ENCODE results near the gene SDK1. TPM values are rescaled to one million over a fixed set of nuclear protein-coding genes. Genes with fewer than 3 reads are reported as not detected.

The SDK1 gene
- total and polyA plus RNA-seq, 2 donors, result 3.2 to 7.8 TPM

DNA sequence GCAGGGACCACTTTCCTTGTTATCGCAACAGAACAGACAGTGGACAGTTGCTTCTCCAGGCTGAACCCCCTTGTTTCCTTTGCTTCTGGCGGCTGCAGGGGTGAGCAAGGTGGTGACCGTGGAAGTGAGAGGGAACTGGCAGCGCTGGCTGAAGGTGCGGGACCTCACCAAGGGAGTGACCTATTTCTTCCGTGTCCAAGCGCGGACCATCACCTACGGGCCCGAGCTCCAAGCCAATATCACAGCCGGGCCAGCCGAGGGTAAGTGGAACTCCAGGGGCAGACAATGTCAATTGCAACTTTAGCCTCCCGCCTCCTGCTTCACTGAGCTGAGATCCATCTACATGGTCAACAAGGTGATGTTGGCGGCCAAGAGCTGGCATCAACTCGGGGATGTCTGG is 919.0 kb downstream of the SDK1 start:
- Histone ChIP-seq H3K36me3 (ENCODE audit: control insufficient read depth in 2 of 2, insufficient read depth in 2 of 2, low read length in 1 of 2) (no peaks in the 10 kb centered on the region), H3K4me3 (ENCODE audit: low read length in 2 of 2) (no peak overlapping the region), H3K9me3 (ENCODE audit: control insufficient read depth in 2 of 2, insufficient read depth in 1 of 2, low read length in 1 of 2) (no peaks in the 10 kb centered on the region), H3K4me1 (ENCODE audit: control insufficient read depth in 2 of 2, insufficient read depth in 2 of 2, low read length in 2 of 2) (no peaks in the 10 kb centered on the region), H3K27ac (ENCODE audit: low read depth in 1 of 2, low read length in 1 of 2) (no peak overlapping the region), H3K27me3 (ENCODE audit: control insufficient read depth in 2 of 2, insufficient read depth in 1 of 2, low read length in 1 of 2) (no peaks in the 10 kb centered on the region)
- DNase-seq (ENCODE audit: low read depth in 6 of 9, low spot score in 9 of 9), result no peak
- 92% methylated on average over 15 of the region's 15 CpGs for WGBS

DNA sequence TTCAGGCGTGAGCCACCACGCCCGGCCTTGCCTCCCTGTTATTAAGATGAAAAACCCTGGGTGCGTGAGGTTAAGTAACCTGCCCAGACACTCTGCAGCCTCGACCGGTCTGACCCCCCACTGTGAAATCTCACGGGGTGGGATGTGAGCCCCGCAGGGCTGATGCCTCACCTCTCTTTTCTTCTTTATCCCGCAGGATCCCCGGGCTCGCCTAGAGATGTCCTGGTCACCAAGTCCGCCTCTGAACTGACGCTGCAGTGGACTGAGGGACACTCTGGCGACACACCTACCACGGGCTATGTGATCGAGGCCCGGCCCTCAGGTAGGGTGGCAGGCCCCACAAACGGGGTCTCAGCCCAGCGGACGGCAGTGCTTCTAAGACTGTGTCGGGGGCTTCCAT is 920.0 kb downstream of the SDK1 start:
- Histone ChIP-seq H3K4me1 (ENCODE audit: control insufficient read depth in 2 of 2, insufficient read depth in 2 of 2, low read length in 2 of 2) (no peaks in the 10 kb centered on the region), H3K27me3 (ENCODE audit: control insufficient read depth in 2 of 2, insufficient read depth in 1 of 2, low read length in 1 of 2) (no peaks in the 10 kb centered on the region), H3K27ac (ENCODE audit: low read depth in 1 of 2, low read length in 1 of 2) (no peak overlapping the region), H3K4me3 (ENCODE audit: low read length in 2 of 2) (no peak overlapping the region), H3K9me3 (ENCODE audit: control insufficient read depth in 2 of 2, insufficient read depth in 1 of 2, low read length in 1 of 2) (no peaks in the 10 kb centered on the region), H3K36me3 (ENCODE audit: control insufficient read depth in 2 of 2, insufficient read depth in 2 of 2, low read length in 1 of 2) (no peaks in the 10 kb centered on the region)
- 95% methylated on average over 21 of the region's 21 CpGs for WGBS
- DNase-seq (ENCODE audit: low read depth in 6 of 9, low spot score in 9 of 9), result no peak

DNA sequence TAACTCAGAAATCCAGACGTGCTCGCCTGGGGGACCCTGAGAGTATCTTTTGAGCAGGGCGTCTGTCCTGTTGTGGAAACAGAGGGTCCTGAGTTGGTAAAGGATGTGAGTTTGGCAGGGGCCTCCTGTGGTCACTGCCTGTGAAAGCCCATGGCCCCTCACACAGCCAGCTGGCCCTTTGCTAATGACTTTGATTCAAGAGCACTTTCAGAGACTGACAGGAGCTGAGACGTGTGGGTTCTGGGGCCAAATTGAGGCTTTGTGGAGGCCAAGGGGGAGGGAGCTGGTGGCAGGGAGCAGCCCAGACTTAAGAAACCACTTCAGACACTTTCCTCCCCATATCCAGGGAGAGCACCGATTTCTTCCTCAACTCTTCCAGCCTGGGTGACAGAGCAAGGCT is 921.6 kb downstream of the SDK1 start:
- H3K27ac ChIP-seq (ENCODE audit: low read depth in 1 of 2, low read length in 1 of 2), result no peak overlapping the region
- DNase-seq (ENCODE audit: low read depth in 6 of 9, low spot score in 9 of 9), result no peak
- H3K27me3 ChIP-seq (ENCODE audit: control insufficient read depth in 2 of 2, insufficient read depth in 1 of 2, low read length in 1 of 2), result no peaks in the 10 kb centered on the region
- H3K9me3 ChIP-seq (ENCODE audit: control insufficient read depth in 2 of 2, insufficient read depth in 1 of 2, low read length in 1 of 2), result no peaks in the 10 kb centered on the region
- no peak overlapping the region for H3K4me3 ChIP-seq (ENCODE audit: low read length in 2 of 2)
- no peaks in the 10 kb centered on the region for H3K4me1 ChIP-seq (ENCODE audit: control insufficient read depth in 2 of 2, insufficient read depth in 2 of 2, low read length in 2 of 2)
- WGBS, result 90% methylated on average over 5 of the region's 5 CpGs
- no peaks in the 10 kb centered on the region for H3K36me3 ChIP-seq (ENCODE audit: control insufficient read depth in 2 of 2, insufficient read depth in 2 of 2, low read length in 1 of 2)

DNA sequence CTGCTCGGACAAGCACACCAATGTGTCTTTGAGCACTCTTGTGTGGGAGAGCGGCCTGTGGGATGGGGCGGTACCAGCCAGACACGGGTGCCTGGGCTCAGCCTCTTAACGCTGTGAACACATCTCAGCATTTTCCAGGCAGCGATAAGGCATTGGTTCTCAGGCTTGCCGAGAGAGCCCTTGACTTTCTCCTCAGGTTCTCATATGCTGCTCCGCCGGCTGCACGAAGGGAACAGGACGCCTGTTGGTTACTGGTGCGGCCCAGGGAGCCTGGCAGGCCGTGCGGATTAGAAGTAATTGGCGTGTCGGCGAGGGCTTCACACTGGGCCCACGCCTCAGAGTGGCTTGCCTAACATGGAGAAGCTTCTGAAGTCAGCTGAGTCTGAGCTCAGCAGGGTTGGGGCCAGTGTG is 924.3 kb downstream of the SDK1 start:
- no peak for DNase-seq (ENCODE audit: low read depth in 6 of 9, low spot score in 9 of 9)

DNA sequence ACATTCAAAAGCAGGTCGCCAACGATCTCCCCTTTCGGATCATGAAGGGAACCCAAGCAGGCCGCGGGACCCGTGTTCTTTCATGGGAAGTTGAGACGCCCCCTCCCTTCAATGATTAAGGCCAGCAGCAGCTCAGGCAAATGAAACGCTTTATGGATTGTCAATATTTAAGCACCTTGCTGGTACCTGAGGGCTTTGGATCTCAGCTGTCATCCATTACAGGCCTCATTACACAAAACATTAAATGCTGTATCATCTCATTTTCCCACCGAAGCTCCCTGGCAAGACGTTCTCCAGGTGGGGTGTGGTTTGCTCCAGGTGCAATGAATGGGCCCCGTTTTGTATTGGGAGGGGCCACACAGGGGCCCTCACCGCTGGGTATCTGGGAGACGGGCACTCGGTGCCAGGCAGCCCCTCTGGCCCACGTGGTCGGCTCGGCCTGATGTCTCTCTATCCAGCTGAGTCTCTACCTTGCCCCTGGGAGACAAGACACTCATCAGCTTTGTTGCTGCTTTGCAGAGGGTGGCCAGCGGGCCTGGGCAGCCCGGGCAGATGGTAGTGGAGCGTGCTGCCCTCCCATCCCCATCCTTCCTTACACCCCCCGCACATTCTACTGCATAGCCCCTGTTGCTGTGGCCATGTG is 925.0 kb downstream of the SDK1 start:
- no peaks in the 10 kb centered on the region for H3K36me3 ChIP-seq (ENCODE audit: control insufficient read depth in 2 of 2, insufficient read depth in 2 of 2, low read length in 1 of 2)
- no peak overlapping the region for H3K27ac ChIP-seq (ENCODE audit: low read depth in 1 of 2, low read length in 1 of 2)
- no peak overlapping the region for H3K4me3 ChIP-seq (ENCODE audit: low read length in 2 of 2)
- no peaks in the 10 kb centered on the region for H3K4me1 ChIP-seq (ENCODE audit: control insufficient read depth in 2 of 2, insufficient read depth in 2 of 2, low read length in 2 of 2)
- DNase-seq (ENCODE audit: low read depth in 6 of 9, low spot score in 9 of 9), result no peak
- no peaks in the 10 kb centered on the region for H3K9me3 ChIP-seq (ENCODE audit: control insufficient read depth in 2 of 2, insufficient read depth in 1 of 2, low read length in 1 of 2)
- H3K27me3 ChIP-seq (ENCODE audit: control insufficient read depth in 2 of 2, insufficient read depth in 1 of 2, low read length in 1 of 2), result no peaks in the 10 kb centered on the region
- 93% methylated on average over 21 of the region's 21 CpGs for WGBS

More for the DNA sequence above, 924.3 kb downstream of the SDK1 start:
- Histone ChIP-seq H3K27me3 (ENCODE audit: control insufficient read depth in 2 of 2, insufficient read depth in 1 of 2, low read length in 1 of 2) (no peaks in the 10 kb centered on the region), H3K4me1 (ENCODE audit: control insufficient read depth in 2 of 2, insufficient read depth in 2 of 2, low read length in 2 of 2) (no peaks in the 10 kb centered on the region), H3K9me3 (ENCODE audit: control insufficient read depth in 2 of 2, insufficient read depth in 1 of 2, low read length in 1 of 2) (no peaks in the 10 kb centered on the region), H3K27ac (ENCODE audit: low read depth in 1 of 2, low read length in 1 of 2) (no peak overlapping the region), H3K36me3 (ENCODE audit: control insufficient read depth in 2 of 2, insufficient read depth in 2 of 2, low read length in 1 of 2) (no peaks in the 10 kb centered on the region), H3K4me3 (ENCODE audit: low read length in 2 of 2) (no peak overlapping the region)
- 98% methylated on average over 18 of the region's 18 CpGs for WGBS

DNA sequence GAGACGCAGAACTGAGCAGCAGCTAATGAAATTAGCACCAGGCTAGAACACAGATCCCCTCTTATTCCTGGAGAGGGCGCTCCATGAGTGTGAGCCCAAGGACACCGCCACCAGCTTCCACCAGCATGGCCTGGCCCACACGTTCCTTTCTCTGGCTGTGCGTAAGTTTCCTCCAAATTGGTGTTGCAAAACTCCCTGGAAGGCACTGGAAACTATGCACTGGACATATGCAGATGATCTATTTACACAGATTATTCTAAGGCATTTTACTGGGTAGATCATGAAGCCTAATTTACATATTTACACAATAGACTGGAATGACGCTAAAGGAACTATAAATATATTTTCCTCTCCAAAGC is 925.5 kb downstream of the SDK1 start:
- no peaks in the 10 kb centered on the region for H3K27me3 ChIP-seq (ENCODE audit: control insufficient read depth in 2 of 2, insufficient read depth in 1 of 2, low read length in 1 of 2)
- H3K4me3 ChIP-seq (ENCODE audit: low read length in 2 of 2), result no peak overlapping the region
- H3K27ac ChIP-seq (ENCODE audit: low read depth in 1 of 2, low read length in 1 of 2), result no peak overlapping the region
- H3K36me3 ChIP-seq (ENCODE audit: control insufficient read depth in 2 of 2, insufficient read depth in 2 of 2, low read length in 1 of 2), result no peaks in the 10 kb centered on the region
- DNase-seq (ENCODE audit: low read depth in 6 of 9, low spot score in 9 of 9), result no peak
- 89% methylated on average over 6 of the region's 6 CpGs for WGBS
- H3K4me1 ChIP-seq (ENCODE audit: control insufficient read depth in 2 of 2, insufficient read depth in 2 of 2, low read length in 2 of 2), result no peaks in the 10 kb centered on the region
- no peaks in the 10 kb centered on the region for H3K9me3 ChIP-seq (ENCODE audit: control insufficient read depth in 2 of 2, insufficient read depth in 1 of 2, low read length in 1 of 2)

DNA sequence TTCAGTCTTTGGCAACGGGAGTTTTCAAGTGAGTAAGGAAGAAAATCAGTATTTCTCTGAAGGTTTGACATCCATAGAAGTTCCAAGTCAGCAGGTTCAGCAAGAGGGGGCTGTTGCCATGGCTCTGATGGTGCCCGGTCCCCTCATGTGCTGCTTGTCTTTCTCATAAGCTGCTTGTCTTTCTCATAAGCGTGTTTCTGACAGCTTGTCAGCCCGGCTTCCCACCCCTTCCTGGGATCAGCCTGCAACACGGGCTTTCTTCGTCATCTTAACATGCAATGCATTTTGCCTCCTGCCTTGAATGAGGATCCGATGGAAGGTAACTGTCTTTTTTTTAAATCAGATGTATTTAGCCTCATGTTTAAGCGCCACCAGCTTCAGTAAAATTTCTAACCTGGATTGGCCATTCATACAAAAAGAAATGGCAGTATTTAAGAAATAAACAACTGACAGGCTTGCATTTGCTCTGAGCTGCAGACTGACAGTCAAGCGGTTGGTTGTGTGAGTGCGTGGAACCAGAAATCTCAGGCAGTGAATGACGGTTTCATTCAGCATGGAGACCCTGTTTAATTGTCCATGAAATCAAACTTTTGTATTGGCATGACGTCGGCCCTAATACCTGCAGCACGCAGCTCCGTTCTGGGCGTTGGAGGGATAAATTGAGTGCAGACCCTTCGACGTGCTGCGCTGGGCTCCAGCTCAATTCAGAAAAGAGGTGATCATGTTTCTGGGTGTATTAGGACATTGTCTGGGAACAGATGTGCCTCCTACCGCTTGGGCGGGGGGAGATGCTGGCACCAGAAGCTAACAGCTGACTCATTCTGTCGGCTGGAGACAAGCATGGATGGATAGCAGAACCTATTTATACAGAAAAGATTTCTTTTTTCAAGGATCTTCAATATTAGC is 926.3 kb downstream of the SDK1 start:
- WGBS, result 93% methylated on average over 22 of the region's 22 CpGs
- Histone ChIP-seq H3K36me3 (ENCODE audit: control insufficient read depth in 2 of 2, insufficient read depth in 2 of 2, low read length in 1 of 2) (no peaks in the 10 kb centered on the region), H3K27me3 (ENCODE audit: control insufficient read depth in 2 of 2, insufficient read depth in 1 of 2, low read length in 1 of 2) (no peaks in the 10 kb centered on the region), H3K4me3 (ENCODE audit: low read length in 2 of 2) (no peak overlapping the region), H3K27ac (ENCODE audit: low read depth in 1 of 2, low read length in 1 of 2) (no peak overlapping the region), H3K4me1 (ENCODE audit: control insufficient read depth in 2 of 2, insufficient read depth in 2 of 2, low read length in 2 of 2) (no peaks in the 10 kb centered on the region), H3K9me3 (ENCODE audit: control insufficient read depth in 2 of 2, insufficient read depth in 1 of 2, low read length in 1 of 2) (no peaks in the 10 kb centered on the region)
- DNase-seq (ENCODE audit: low read depth in 6 of 9, low spot score in 9 of 9), result no peak

DNA sequence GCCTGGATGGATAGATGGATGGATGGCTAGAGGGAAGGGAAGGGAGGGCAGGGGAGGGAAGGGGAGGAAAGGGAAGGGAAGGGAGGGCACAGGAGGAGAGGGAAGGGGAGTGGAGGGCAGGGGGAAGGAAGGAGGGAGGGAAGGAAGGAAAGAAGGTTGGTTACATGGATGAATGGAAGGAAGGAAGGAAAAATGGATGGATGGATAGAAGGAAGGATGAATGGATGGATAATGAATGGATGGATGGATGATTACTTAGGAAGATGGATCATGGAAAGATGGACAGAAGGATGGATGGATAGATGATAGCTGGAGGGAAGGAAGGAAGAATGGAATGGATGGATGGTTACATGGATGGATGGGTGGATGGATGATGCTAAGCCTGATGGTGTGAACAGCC is 929.3 kb downstream of the SDK1 start:
- no peak for DNase-seq (ENCODE audit: low read depth in 6 of 9, low spot score in 9 of 9)
- H3K4me1 ChIP-seq (ENCODE audit: control insufficient read depth in 2 of 2, insufficient read depth in 2 of 2, low read length in 2 of 2), result no peaks in the 10 kb centered on the region
- no peak overlapping the region for H3K27ac ChIP-seq (ENCODE audit: low read depth in 1 of 2, low read length in 1 of 2)
- H3K36me3 ChIP-seq (ENCODE audit: control insufficient read depth in 2 of 2, insufficient read depth in 2 of 2, low read length in 1 of 2), result no peaks in the 10 kb centered on the region
- no peak overlapping the region for H3K4me3 ChIP-seq (ENCODE audit: low read length in 2 of 2)
- no peaks in the 10 kb centered on the region for H3K9me3 ChIP-seq (ENCODE audit: control insufficient read depth in 2 of 2, insufficient read depth in 1 of 2, low read length in 1 of 2)
- H3K27me3 ChIP-seq (ENCODE audit: control insufficient read depth in 2 of 2, insufficient read depth in 1 of 2, low read length in 1 of 2), result no peaks in the 10 kb centered on the region

DNA sequence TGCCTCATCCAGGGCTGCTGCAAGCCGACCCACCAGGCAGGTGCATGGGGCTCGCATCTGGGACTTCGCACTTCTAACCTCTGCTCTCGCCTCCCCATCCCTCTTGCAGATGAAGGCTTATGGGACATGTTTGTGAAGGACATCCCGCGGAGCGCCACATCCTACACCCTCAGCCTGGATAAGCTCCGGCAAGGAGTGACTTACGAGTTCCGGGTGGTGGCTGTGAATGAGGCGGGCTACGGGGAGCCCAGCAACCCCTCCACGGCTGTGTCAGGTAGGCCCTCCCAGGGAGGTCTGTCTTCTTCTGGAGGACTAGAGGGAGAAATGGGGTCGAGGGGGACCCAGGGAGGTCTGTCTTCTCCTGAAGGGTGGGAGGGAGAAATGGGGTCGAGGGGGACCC is 932.1 kb downstream of the SDK1 start:
- Histone ChIP-seq H3K4me3 (ENCODE audit: low read length in 2 of 2) (no peak overlapping the region), H3K4me1 (ENCODE audit: control insufficient read depth in 2 of 2, insufficient read depth in 2 of 2, low read length in 2 of 2) (no peaks in the 10 kb centered on the region), H3K27me3 (ENCODE audit: control insufficient read depth in 2 of 2, insufficient read depth in 1 of 2, low read length in 1 of 2) (no peaks in the 10 kb centered on the region), H3K27ac (ENCODE audit: low read depth in 1 of 2, low read length in 1 of 2) (no peak overlapping the region), H3K36me3 (ENCODE audit: control insufficient read depth in 2 of 2, insufficient read depth in 2 of 2, low read length in 1 of 2) (no peaks in the 10 kb centered on the region), H3K9me3 (ENCODE audit: control insufficient read depth in 2 of 2, insufficient read depth in 1 of 2, low read length in 1 of 2) (no peaks in the 10 kb centered on the region)
- WGBS, result 93% methylated on average over 15 of the region's 15 CpGs
- no peak for DNase-seq (ENCODE audit: low read depth in 6 of 9, low spot score in 9 of 9)

Measured in thymus (tissue), 11 donors.